NB4 (cell line): ENCODE measurements around the gene PHF21B.
"Not testable (repeated sequence)": the region's sequence is repeated elsewhere in the genome, so short reads cannot be mapped to it uniquely, and the experiment has no call there.

Experiments used
- DNase-seq: peaks from one replicate; pipeline ENCODE4 v3.0.0; 2010; ENCODE audit warnings: low read depth
- H3K4me3 ChIP-seq: one replicate; pipeline ENCODE4 v1.5.1; 2011; ENCODE audit warnings: mild to moderate bottlenecking, low read depth, low read length, moderate library complexity
- CTCF ChIP-seq: IDR thresholded peaks from one replicate; pipeline ENCODE4 v1.5.1; 2012; ENCODE audit warnings: low read depth, low read length
- MAX ChIP-seq: IDR thresholded peaks from 2 replicates; pipeline ENCODE4 v1.6.1; 2011; ENCODE audit warnings: low read depth, low read length
- MYC ChIP-seq: IDR thresholded peaks from 2 replicates; pipeline ENCODE4 v1.6.1; 2011; ENCODE audit warnings: low read depth, low read length
- POLR2A ChIP-seq: IDR thresholded peaks from 2 replicates; pipeline ENCODE4 v1.6.1; 2011; ENCODE audit warnings: mild to moderate bottlenecking; ENCODE audit not compliant: insufficient read length; ENCODE audit errors: extremely low read depth

Gene PHF21B

DNA sequence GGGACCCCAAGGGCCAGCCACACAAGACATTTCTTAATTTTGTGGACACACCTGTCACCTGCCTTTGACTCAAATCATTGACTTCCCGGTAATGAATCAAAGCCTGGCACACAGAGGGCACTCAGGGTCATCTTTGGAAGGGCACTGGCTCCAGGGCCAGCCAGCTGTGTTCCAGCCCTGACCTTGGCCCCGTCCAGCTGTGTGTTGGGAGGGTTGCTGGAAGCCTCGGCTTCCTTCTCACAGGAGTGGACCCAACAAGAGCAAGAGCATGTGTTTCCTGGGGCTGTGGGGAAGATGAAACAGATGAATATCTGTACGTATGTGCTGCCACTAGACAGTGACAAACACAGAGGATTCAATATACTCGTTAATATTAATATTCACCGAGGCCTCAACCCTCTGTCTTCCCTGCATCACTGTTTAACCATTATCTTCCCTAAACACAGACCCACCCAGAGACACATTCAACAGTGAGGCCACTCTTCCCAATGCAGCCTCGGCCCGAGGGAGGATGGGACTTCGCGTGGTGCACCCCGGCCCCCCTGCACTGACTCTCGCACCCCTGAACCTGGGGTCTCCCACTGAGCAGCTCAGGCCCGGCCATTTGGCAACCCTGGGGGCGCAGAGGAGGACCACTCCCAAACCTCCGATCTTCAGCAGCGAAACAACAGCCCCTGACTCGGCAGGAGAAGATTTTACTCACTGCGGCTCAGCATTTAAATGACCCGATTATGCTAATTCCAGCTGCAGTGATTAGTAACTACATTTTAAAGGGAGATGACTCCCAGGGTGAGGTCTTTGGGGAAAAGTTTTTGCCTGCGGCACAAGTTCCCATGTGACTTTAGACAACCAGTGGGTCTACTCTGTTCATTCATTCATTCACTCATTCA, 45.7 kb downstream of the PHF21B start:
- TF ChIP-seq CTCF (no peak), POLR2A (no peak), MAX (no peak), MYC (no peak)
- no peak overlapping the region for H3K4me3 ChIP-seq
- no peak for DNase-seq

- no peak overlapping the region for H3K4me3 ChIP-seq
- no peak for TF ChIP-seq MAX
- TF ChIP-seq MYC = no peak
- no peak for TF ChIP-seq POLR2A
- TF ChIP-seq CTCF = no peak
- no peak for DNase-seq
These were observed 46.9 kb downstream of the PHF21B start for GRCh38 chr22:44962741-44963454.

DNA sequence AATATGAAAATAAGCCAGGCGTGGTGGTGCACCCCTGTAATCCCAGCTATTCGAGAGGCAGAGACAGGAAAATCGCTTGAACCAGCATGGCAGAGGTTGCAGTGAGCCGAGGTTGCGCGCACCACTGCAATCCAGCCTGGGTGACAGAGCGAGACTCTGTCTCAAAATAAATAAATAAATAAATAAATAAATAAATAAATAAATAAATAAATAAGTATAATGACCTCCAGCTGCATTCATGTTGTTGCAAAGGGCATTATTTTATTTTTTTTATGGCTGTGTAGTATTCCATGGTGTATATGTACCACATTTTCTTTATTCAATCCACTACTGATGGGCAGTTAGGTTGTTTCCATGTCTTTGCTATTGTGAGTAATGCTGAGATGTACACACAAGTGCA, 48.1 kb downstream of the PHF21B start:
- not testable (repeated sequence) for DNase-seq, H3K4me3 ChIP-seq

DNA sequence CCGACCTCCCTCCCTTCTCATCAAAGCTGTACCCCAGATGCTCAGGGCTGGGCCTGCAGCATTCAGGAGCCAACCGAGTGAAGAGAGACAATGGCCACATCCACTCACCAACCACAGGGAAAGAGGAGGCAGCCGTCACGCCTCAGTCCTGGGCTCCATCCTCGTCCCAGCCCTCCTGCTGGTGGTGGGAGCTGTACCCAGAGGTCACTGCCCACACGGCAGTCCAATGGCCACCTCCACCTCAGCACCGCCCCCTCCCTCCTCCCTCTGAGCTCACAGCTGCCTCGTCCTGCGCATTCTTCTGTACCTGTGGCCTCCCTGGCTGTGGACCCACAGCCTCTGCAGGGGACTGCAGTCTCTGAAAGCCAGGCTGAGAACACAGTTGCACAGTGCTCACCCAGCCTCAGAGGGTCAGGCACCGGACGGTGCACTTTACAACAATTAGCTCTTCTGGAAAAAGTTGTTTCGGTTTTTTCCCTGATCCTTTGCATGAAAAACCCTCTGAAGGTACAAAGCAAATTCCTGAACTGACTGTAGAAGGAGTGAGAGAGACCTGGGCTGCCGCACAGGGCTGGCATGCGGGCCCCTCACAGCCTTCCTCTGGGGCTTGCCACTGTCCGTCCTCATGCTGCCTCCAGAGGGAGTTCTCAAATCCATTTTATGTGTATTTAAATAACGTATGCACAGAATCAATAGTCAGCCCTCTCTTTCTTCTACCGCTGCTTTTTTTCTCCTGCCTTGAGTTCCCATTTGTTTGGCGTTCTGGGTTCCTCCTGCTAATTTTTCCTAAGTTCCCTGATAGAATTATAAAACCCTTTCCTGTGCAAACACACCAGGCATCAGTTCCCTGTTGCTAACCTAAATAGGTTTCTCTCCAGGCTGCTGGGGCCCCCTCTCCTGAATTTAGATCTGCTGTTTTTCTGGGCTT, 52.7 kb downstream of the PHF21B start:
- H3K4me3 ChIP-seq = no peak overlapping the region
- no peak for DNase-seq
- TF ChIP-seq MYC (no peak), CTCF (peak; percentile 5), POLR2A (no peak)

- H3K4me3 ChIP-seq = no peak overlapping the region
- no peak for DNase-seq
- no peak for TF ChIP-seq POLR2A
- no peak for TF ChIP-seq MYC
- TF ChIP-seq CTCF = no peak
- TF ChIP-seq MAX = no peak
These were observed 54.7 kb downstream of the PHF21B start for GRCh38 chr22:44955102-44955501.

GRCh38 chr22:44954149-44954548, 55.7 kb downstream of the PHF21B start:
- TF ChIP-seq POLR2A (no peak), MYC (no peak), MAX (no peak), CTCF (no peak)
- H3K4me3 ChIP-seq = no peak overlapping the region
- DNase-seq = no peak
